GM13977 (cell line): ENCODE measurements around the gene KAZN.

Experiments
- DNase-seq: peaks from one replicate; pipeline ENCODE4 v3.0.0; 2012; ENCODE audit warnings: low spot score
- in situ Hi-C: fragments of 300-500 bp; cut with MboI; formaldehyde crosslinking; loops from one replicate; pipeline ENCODE4 v1.12.0; 2022; ENCODE audit warnings: low sequenced_read_pairs, low pct_unique_long_range_greater_than_20kb, mixed read lengths, inconsistent platforms; ENCODE audit not compliant: unreplicated experiment
- TF ChIP-seq, protein P1 (sequence below): IDR thresholded peaks from 2 replicates; pipeline ENCODE4 v1.5.1; 2012; ENCODE audit warnings: mild to moderate bottlenecking, control low read depth; ENCODE audit not compliant: insufficient read depth; ENCODE audit errors: extremely low read depth, missing control alignments

The KAZN gene

DNA sequence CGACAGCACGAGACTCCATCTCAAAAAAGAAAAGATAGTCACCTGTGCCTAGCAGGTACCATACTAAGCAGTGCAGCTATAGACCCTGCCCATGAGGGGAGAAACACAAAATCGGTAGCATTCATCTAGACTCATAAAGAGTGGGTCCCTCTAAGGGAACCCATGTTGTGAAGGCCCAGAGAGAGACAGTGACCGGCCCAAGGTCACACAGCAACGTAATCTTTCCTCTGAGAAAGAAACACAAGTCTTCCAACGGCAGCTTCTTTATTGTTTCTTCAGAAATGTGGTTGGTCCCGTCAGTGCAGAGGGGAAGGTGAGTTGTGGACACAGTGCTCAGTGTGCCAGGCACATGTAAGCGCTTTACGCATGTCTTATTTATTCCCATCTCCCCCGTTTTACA lies 356.4 kb downstream of the KAZN start:
- TF ChIP-seq, protein P1, sequence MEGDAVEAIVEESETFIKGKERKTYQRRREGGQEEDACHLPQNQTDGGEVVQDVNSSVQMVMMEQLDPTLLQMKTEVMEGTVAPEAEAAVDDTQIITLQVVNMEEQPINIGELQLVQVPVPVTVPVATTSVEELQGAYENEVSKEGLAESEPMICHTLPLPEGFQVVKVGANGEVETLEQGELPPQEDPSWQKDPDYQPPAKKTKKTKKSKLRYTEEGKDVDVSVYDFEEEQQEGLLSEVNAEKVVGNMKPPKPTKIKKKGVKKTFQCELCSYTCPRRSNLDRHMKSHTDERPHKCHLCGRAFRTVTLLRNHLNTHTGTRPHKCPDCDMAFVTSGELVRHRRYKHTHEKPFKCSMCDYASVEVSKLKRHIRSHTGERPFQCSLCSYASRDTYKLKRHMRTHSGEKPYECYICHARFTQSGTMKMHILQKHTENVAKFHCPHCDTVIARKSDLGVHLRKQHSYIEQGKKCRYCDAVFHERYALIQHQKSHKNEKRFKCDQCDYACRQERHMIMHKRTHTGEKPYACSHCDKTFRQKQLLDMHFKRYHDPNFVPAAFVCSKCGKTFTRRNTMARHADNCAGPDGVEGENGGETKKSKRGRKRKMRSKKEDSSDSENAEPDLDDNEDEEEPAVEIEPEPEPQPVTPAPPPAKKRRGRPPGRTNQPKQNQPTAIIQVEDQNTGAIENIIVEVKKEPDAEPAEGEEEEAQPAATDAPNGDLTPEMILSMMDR: no peak
- DNase-seq: no peak
- in situ Hi-C loops: no loop called here

DNA sequence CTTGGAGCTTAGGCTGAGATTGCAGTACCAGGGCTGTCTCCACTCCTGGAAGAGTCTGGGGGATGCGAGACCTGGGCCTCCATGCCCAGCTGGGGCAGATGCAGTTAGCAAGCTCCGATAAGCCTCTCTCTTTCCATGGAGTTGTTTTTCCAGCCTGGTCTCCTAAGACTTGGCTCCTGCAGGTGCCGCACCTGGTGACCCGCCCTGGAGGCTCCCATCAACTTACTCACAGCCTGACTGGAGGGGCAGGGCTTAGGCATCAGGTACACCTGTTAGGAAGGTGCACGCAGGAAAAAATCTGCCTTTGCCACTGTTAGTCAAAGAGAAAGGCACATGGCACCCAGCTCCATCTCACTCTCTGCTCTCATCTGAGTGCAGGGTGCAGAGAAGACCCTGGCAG lies 356.9 kb downstream of the KAZN start:
- TF ChIP-seq, protein P1: no peak
- in situ Hi-C loops: no loop called here
- DNase-seq: no peak

DNA sequence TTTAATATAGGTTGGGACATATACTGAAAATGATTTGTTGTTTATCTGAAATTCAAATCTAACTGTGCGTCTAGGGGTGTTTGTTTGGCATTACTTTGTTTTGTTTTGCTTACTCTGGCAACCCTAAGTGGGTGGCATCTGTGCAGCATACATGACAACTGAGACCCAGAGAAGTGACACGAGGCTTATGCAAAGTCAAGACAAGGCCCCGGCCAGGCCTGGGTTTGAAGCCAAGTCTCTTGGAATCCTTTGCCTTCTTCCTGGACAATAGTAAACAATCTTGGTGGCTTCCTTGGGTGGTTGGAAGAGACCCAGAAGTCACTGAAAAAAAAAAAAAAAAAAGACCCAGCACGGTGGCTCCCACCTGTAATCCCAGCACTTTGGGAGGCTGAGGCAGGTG lies 357.5 kb downstream of the KAZN start:
- in situ Hi-C loops: no loop called here
- TF ChIP-seq, protein P1: no peak
- DNase-seq: no peak

DNA sequence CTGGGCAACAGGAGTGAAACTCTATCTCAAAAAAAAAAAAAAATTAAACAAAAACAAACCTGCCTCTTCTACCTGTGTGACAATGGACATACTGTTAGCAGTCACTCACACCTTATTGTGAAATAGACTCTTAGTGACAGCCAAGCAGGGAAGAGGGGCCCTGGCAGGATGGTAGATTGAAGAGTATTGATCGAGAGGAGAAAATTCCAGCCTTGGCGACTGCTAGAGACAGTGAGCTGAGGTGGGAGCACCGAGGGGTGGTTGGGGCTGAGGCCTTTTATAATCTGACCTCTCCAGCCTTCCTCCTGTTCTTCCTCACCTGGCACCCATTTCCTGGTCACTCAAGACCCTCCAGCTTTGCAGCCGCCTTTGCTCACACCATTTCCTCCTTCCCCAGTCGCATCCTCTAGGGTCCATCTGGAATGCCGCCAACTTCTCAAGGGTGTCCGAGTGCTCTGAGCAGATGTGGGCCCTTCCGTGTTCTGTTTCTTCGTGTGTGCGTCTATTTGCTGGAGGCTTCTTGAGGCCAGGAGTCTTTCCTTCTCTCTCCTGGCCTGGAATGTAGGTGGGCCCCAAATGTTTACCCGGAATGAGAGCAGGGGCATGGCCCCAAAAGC lies 358.2 kb downstream of the KAZN start:
- no peak for DNase-seq
- in situ Hi-C loops: no loop called here
- TF ChIP-seq, protein P1: no peak

DNA sequence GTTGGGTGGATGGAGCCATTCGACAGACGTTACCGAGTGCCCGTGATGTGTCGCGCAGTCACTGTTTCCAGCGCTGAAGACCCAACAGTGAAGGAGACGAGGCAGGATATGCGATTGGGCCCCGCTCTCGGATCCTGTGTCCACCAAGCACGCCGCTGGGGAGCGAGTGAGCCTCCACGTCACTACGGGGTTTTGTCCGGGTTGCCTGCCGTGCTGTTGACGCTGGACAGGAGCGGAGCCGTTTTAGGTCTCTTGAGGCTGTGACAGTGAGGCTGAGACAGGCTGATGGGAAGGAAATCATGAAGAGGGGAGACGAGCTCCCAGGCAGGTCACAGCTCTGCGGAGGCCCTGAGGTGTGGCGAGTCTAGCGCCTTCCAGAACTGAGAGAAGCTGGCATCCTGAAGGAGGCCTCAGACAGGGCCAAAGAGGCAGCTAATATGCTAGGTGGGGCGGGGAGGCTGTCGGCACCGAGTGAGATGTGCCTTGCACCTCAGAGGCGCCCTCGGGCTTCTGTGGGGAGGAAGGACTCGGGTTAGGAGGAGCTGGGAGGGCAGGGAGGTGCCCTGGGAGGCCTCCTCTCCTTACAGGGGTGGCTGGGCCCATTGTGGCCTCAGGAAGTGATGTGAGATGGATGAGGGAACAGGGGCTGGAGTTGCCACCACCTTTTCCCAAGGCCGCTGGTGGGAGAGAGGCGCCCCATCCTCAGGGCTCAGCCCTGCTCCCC lies 359.1 kb downstream of the KAZN start:
- TF ChIP-seq, protein P1: no peak
- DNase-seq: no peak
- in situ Hi-C loops: no loop called here

DNA sequence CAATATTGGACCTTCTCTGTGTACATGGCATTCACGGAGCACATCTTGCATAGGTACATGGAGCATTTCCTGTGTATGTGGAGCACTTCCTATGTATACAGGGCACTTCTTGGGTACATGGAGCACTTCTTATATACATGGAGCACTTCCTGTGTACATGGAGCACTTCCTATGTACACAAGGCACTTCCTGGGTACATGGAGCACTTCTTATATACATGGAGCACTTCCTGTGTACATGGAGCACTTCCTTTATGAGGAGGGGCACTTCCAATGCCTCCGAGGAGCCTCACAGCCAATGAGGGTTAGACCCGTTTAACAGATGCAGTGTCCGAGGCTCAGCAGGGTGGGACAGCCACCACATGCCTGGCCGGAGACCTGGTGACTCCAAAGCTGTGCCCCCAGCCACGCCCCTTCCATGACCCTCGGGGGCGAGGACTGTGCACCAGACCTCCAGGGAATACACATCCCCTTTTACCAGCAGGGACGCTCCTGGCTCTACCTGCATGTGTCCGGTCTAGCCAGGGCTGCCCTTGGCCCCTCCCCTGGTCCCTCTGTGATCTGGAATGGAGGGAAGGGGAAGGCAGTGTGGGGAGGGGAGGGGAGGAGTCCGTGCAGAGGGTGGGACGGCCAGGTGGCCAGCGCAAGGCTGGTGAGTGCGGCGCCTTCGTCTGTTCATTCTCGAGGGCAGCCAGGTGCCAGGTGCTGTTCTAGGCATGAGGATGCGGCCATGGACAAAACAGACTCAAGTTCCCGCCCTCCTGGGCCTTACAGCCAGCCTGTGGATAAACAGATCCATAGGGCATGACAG lies 360.0 kb downstream of the KAZN start:
- TF ChIP-seq, protein P1: no peak
- no peak for DNase-seq
- in situ Hi-C loops: no loop called here
